ENCODE data around the gene CCDC33. TPM values are rescaled to one million over a fixed set of nuclear protein-coding genes. Genes with fewer than 3 reads are reported as not detected.

The CCDC33 gene
- total RNA-seq, 1 donor from 2014 or later: 0.25 TPM

DNA sequence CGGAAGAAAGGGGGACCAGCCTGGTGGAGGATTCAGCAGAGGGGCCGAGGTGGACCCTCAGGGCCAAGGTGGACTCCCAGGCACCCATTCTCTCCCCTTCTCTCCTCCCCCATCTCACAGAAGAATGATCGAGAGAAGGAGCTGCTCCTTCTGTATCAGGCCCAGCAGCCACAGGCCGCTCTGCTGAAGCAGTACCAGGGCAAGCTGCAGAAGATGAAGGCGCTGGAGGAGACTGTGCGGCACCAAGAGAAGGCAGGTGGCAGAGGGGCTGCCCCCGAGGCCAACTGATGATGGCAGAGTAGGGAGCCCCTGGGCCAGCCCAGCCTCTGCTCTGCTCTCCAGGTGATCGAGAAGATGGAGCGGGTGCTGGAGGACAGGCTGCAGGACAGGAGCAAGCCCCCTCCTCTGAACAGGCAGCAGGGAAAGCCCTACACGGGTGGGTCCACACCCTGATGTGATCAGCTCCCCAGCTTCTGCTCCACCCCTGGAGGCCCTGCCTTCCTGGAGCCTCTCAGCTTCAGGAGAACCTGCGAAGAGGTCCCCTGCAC lies 94.8 kb downstream of the CCDC33 start:
- Histone ChIP-seq H3K36me3 (ENCODE audit: control insufficient read depth, insufficient read depth, low read length) (no peaks in the 10 kb centered on the region), H3K27me3 (ENCODE audit: control insufficient read depth, insufficient read depth, low read length) (peaks cover 12% of the 10 kb centered on the region), H3K4me3 (ENCODE audit: low read depth, low read length) (no peak overlapping the region)
- no peak for DNase-seq (ENCODE audit: low read depth)
- no peak for TF ChIP-seq CTCF (IDR thresholded peaks at IDR 0.05; ENCODE audit: insufficient read depth, low read length, poor library complexity, severe bottlenecking)

DNA sequence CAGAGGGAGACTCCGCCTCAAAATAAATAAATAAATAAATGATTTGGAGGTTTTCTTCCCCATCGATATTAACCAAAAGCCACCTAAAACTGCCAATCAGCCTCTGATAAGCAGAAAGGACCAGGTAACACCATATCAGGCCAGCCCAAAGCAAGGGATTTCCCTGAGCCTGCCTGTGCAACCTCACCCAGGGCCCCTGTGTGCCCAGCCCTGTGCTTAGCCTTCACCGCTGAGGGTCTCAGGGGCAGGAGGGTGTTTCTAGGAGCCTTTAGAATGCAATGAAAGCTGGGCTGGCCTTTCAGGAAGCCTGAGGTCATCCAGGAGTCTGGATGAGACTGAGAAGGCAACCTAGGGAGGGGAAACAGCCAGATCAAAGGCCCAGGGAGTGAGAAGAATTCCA lies 95.9 kb downstream of the CCDC33 start:
- H3K36me3 ChIP-seq (ENCODE audit: control insufficient read depth, insufficient read depth, low read length): no peaks in the 10 kb centered on the region
- H3K27me3 ChIP-seq (ENCODE audit: control insufficient read depth, insufficient read depth, low read length): peaks cover 7% of the 10 kb centered on the region
- no peak overlapping the region for H3K4me3 ChIP-seq (ENCODE audit: low read depth, low read length)
- DNase-seq (ENCODE audit: low read depth): no peak
- no peak for TF ChIP-seq CTCF (IDR thresholded peaks at IDR 0.05; ENCODE audit: insufficient read depth, low read length, poor library complexity, severe bottlenecking)

DNA sequence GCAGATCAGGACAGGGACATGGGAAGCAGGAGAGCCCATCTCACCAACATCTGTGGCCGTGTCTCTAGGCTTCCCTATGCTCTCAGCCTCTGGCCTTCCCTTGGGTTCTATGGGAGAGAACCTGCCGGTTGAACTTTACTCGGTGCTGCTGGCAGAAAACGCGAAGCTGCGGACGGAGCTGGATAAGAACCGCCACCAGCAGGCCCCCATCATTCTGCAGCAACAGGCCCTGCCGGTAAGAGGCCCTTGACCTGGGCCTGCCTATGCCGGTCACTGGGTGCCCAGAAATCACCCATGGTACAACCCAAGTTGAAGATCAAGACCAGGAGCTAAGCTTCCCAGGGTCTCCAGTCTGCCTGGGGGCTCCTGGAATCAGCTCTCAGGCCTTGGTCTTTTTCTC lies 96.5 kb downstream of the CCDC33 start:
- no peak for DNase-seq (ENCODE audit: low read depth)
- no peak for TF ChIP-seq CTCF (IDR thresholded peaks at IDR 0.05; ENCODE audit: insufficient read depth, low read length, poor library complexity, severe bottlenecking)
- Histone ChIP-seq H3K4me3 (ENCODE audit: low read depth, low read length) (no peak overlapping the region), H3K27me3 (ENCODE audit: control insufficient read depth, insufficient read depth, low read length) (peaks cover 6% of the 10 kb centered on the region), H3K36me3 (ENCODE audit: control insufficient read depth, insufficient read depth, low read length) (no peaks in the 10 kb centered on the region)

DNA sequence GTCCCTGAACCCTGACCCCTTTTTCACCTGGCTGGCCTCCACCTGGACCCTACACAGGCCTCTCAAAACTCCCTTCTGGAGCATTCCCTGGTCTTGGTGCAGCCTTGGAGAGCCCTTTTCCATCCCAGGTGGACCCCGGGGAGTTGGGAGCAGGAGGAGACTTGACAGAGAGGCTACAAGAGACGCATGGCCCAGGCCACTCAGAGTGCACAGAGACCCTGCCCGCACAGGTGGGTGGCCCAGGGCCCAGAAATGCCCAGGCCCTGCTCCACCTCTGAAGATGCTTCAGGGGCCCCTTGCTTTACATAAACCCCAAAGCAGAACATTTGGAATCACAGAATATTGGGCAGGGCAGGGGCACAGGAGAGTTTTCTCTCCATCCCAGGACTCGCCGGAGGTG lies 97.0 kb downstream of the CCDC33 start:
- Histone ChIP-seq H3K4me3 (ENCODE audit: low read depth, low read length) (no peak overlapping the region), H3K27me3 (ENCODE audit: control insufficient read depth, insufficient read depth, low read length) (peaks cover 5% of the 10 kb centered on the region), H3K36me3 (ENCODE audit: control insufficient read depth, insufficient read depth, low read length) (no peaks in the 10 kb centered on the region)
- no peak for TF ChIP-seq CTCF (IDR thresholded peaks at IDR 0.05; ENCODE audit: insufficient read depth, low read length, poor library complexity, severe bottlenecking)
- DNase-seq (ENCODE audit: low read depth): no peak

GRCh38 chr15:74333662-74334061 lies 97.5 kb downstream of the CCDC33 start:
- H3K36me3 ChIP-seq (ENCODE audit: control insufficient read depth, insufficient read depth, low read length): no peaks in the 10 kb centered on the region
- DNase-seq (ENCODE audit: low read depth): no peak
- TF ChIP-seq CTCF (IDR thresholded peaks at IDR 0.05; ENCODE audit: insufficient read depth, low read length, poor library complexity, severe bottlenecking): no peak

GRCh38 chr15:74334127-74334526 lies 98.0 kb downstream of the CCDC33 start:
- H3K27me3 ChIP-seq (ENCODE audit: control insufficient read depth, insufficient read depth, low read length): peaks cover 5% of the 10 kb centered on the region
- DNase-seq (ENCODE audit: low read depth): no peak
- no peak for TF ChIP-seq CTCF (IDR thresholded peaks at IDR 0.05; ENCODE audit: insufficient read depth, low read length, poor library complexity, severe bottlenecking)
- no peak overlapping the region for H3K4me3 ChIP-seq (ENCODE audit: low read depth, low read length)
- no peaks in the 10 kb centered on the region for H3K36me3 ChIP-seq (ENCODE audit: control insufficient read depth, insufficient read depth, low read length)

More at GRCh38 chr15:74333662-74334061, 97.5 kb downstream of the CCDC33 start:
- Histone ChIP-seq H3K4me3 (ENCODE audit: low read depth, low read length) (no peak overlapping the region), H3K27me3 (ENCODE audit: control insufficient read depth, insufficient read depth, low read length) (peaks cover 5% of the 10 kb centered on the region)
